Measurements from ENCODE around the gene SHANK1.

The SHANK1 gene

GRCh38 chr19:50694815-50695145, 24.8 kb downstream of the SHANK1 start:
- no peak overlapping the region for H3K4me3 ChIP-seq (ENCODE audit: low read depth, low read length)
- DNase-seq (ENCODE audit: low read depth): no peak
- TF ChIP-seq, protein P1, sequence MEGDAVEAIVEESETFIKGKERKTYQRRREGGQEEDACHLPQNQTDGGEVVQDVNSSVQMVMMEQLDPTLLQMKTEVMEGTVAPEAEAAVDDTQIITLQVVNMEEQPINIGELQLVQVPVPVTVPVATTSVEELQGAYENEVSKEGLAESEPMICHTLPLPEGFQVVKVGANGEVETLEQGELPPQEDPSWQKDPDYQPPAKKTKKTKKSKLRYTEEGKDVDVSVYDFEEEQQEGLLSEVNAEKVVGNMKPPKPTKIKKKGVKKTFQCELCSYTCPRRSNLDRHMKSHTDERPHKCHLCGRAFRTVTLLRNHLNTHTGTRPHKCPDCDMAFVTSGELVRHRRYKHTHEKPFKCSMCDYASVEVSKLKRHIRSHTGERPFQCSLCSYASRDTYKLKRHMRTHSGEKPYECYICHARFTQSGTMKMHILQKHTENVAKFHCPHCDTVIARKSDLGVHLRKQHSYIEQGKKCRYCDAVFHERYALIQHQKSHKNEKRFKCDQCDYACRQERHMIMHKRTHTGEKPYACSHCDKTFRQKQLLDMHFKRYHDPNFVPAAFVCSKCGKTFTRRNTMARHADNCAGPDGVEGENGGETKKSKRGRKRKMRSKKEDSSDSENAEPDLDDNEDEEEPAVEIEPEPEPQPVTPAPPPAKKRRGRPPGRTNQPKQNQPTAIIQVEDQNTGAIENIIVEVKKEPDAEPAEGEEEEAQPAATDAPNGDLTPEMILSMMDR (IDR thresholded peaks at IDR 0.05; ENCODE audit: low read depth, low read length, missing control alignments): no peak

GRCh38 chr19:50693064-50693975, 26.3 kb downstream of the SHANK1 start:
- TF ChIP-seq, protein P1 (IDR thresholded peaks at IDR 0.05; ENCODE audit: low read depth, low read length, missing control alignments): no peak
- H3K4me3 ChIP-seq (ENCODE audit: low read depth, low read length): no peak overlapping the region
- no peak for DNase-seq (ENCODE audit: low read depth)

DNA sequence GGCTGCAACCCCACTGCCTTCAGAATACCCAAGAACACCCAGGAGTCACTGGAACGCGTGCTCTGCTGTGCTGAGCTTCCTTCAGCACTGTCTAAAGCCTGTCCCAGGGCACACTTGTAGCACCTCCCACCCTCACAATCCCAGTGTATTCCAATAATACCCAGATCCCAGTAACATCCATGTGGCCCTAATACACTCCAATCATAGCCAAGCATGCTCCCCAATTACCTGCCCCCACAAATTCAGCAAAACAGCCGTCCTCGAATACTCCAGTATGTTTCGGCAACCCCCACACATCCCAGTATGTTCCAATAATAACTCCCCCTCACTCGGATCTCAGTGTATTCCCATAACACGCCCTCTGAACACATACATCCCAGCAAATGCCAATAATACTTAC, 29.2 kb downstream of the SHANK1 start:
- TF ChIP-seq, protein P1 (IDR thresholded peaks at IDR 0.05; ENCODE audit: low read depth, low read length, missing control alignments): no peak
- DNase-seq (ENCODE audit: low read depth): no peak
- H3K4me3 ChIP-seq (ENCODE audit: low read depth, low read length): no peak overlapping the region

DNA sequence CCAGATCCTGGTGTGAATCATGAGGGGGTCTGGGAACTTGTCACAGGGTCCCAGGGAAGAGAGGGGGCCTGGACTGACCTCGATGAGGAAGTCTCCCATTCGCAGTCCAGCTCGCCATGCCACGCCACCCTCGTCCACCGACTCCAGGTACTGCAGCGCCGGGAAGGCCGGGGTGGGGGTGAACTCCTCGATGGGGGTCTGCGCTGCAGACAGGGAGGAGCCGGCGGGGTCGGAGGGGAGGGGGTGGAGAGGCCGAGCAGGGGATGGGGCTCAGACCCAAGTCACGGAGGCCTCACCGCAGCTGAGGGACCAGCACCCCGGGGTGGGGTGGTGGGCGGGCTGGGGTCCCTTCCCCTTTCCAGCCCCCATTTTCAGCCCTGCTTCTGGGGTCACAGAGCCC, 30.8 kb downstream of the SHANK1 start:
- TF ChIP-seq, protein P1 (IDR thresholded peaks at IDR 0.05; ENCODE audit: low read depth, low read length, missing control alignments): no peak
- DNase-seq (ENCODE audit: low read depth): no peak
- H3K4me3 ChIP-seq (ENCODE audit: low read depth, low read length): no peak overlapping the region

DNA sequence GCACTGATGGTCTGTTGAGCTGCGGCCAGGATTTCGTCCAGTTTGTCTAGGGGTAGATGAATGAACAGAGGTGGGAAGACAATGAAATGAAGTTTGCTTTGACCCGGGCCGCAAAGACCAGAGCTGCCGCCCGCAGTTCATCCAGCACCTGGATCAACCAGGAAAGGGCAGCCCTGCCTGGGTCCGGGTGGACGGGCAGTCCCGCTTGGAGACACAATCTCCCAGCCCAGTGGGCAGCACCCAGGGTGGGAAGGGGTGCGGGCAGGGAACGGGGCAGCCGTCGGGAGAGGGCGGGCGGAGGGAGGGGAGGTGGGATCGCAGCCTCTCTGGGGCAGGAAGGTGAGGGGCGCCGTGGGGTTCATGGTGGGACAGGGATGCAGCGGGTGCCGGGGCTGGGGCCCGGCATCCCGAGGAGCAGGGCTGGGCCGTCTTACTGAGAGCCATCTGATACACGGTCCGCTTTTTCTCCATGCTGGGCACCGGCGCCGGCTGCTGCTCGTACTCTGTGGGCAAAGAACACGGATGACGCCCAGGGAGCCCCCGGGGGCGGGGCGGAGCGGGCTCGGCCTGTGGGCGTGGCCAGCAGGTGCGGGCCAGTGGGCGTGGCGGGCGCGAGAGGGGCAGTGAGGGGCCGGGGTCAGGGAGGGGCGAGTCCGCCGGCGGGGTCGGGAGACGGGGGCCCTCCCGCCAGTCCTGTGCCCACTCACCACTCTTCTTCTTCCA, 33.1 kb downstream of the SHANK1 start:
- TF ChIP-seq, protein P1 (IDR thresholded peaks at IDR 0.05; ENCODE audit: low read depth, low read length, missing control alignments): no peak
- no peak overlapping the region for H3K4me3 ChIP-seq (ENCODE audit: low read depth, low read length)
- DNase-seq (ENCODE audit: low read depth): no peak

- TF ChIP-seq, protein P1 (IDR thresholded peaks at IDR 0.05; ENCODE audit: low read depth, low read length, missing control alignments): no peak
- H3K4me3 ChIP-seq (ENCODE audit: low read depth, low read length): no peak overlapping the region
- DNase-seq (ENCODE audit: low read depth): peak; percentile 51
These were observed 40.2 kb downstream of the SHANK1 start for GRCh38 chr19:50679177-50680125.
